Thyroid gland (tissue), 4 donors: ENCODE results near the gene SIRT2.

ENCODE experiments used
- CTCF ChIP-seq, 6 experiments: fragments of 200-600 bp in 3 of 6; fragments of 450-650 bp in 3 of 6; sonication (generic) in 3 of 6; IDR thresholded peaks; one replicate each; pipeline ENCODE4 v1.5.1; 2016 to 2019; ENCODE audit warnings: antibody characterized with exemption in 6 of 6, mild to moderate bottlenecking in 2 of 6, inconsistent platforms in 1 of 6, moderate library complexity in 1 of 6
- POLR2A ChIP-seq, 2 donors: fragments of 450-650 bp; IDR thresholded peaks; one replicate each; pipeline ENCODE4 v1.6.1; 2017; ENCODE audit warnings: antibody characterized with exemption in 2 of 2, mild to moderate bottlenecking in 2 of 2, moderate library complexity in 1 of 2

DNA sequence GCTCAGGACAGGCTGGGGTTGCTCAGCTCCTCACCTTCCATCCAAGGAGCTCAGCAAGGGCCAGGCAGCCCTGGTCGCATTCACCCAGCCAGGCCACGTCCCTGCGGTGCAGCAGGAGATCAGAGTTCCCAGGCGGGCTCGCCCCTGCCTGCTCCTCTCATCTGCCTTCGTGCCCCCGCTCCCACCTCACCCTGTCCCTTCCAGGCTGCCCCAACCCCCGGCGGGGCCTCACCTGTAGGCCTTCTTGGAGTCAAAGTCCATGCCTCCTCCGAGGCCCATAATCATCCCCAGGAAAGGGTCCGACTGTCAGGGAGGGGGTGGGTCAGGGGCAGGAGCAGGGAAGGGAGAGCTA is 20.0 kb downstream of the SIRT2 start:
- no peak for TF ChIP-seq CTCF (IDR thresholded peaks at IDR 0.05)
- no peak for TF ChIP-seq POLR2A (IDR thresholded peaks at IDR 0.05)
